ENCODE data around the gene PITHD1. TPM values are rescaled to one million over a fixed set of nuclear protein-coding genes. Genes with fewer than 3 reads are reported as not detected.
A peak's percentile ranks its signal among the peaks of the same experiment; 100 is the strongest.
"Not testable (repeated sequence)": the region's sequence is repeated elsewhere in the genome, so short reads cannot be mapped to it uniquely, and the experiment has no call there.

Gene PITHD1
- 43.8 TPM for total RNA-seq
- long read RNA-seq, transcript PITHD1-201 (6 exons, 1,603 nt) = major isoform, 67 of 73 reads
- long read RNA-seq, partial matches to known transcripts = 1 of 73 reads
- long read RNA-seq, other reads (novel, unspliced or antisense) = 5 of 73 reads

GRCh38 chr1:23777979-23778814, at the start of gene PITHD1:
PITHD1 (plus strand) TSS chr1:23778418; CDS start chr1:23778516, 98 bp downstream.
- intact Hi-C loops (cut with DNase I) = no loop called here
- DNase-seq (peak; percentile 90), ATAC-seq (ENCODE audit: poor library complexity) (peak; percentile 93)

GRCh38 chr1:23732363-23733224, 45.6 kb upstream of the PITHD1 start:
- no peak for ATAC-seq (ENCODE audit: poor library complexity)
- intact Hi-C loops (cut with DNase I) = no loop called here
- no peak for DNase-seq

- intact Hi-C loops (cut with DNase I); ATAC-seq (ENCODE audit: poor library complexity); DNase-seq: not testable (repeated sequence)
Measured at GRCh38 chr1:23733281-23733680, 44.9 kb upstream of the PITHD1 start.

DNA sequence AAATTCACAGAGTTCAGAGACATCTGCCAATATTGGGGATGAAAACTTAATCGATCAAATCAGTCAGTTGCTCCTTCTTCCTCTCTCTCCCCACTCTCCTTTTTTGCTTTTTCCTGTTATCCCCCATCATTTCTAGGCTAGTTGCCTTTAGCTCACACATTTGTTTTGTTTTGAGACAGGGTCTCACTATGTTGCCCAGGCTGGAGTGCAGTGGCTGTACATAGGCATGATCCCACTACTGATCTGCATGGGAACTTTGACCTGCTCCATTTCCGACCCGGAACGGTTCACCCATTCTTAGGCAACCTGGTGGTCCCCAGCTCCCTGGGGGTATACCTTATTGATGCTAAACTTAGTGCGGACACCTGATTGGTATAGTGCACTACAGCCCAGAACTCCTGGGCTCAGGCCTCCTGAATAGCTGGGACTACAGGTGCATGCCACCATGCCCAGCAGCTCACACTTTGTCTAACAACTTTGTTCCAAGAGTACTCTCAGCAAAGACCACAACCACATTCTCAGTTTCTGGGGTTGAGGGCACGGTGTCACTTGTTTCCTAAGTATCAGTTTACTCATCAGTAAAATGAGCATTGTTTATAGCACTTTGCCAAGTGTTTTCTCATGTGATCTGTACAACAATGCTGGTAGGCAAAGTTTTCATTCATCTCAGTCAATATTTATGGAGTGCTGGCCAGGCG, 41.6 kb upstream of the PITHD1 start:
- DNase-seq = no peak
- ATAC-seq (ENCODE audit: poor library complexity) = no peak
- intact Hi-C loops (cut with DNase I) = no loop called here

DNA sequence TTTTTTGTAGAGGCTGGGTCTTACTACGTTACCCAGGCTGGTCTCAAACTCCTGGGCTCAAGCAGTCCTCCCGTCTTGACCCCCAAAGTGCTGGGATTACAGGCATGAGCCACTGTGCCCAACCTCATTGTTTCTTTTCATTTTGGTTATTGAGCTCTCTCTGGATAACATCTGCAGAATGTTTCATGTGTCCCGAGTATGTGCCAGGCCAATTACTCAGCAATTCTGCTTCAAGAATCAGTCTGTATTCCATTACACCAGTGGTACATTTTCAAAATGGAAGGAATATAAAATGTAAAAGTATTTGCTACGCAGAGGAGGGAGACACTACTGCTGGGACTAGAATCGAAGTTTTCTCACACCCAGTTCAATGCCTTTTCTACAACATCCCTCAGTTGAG, 36.6 kb upstream of the PITHD1 start:
- DNase-seq = no peak
- intact Hi-C loops (cut with DNase I) = loop anchor here (10.0 kb wide), 1 partner anchor 47 kb away; the partner anchor contains the start of gene RPL11

DNA sequence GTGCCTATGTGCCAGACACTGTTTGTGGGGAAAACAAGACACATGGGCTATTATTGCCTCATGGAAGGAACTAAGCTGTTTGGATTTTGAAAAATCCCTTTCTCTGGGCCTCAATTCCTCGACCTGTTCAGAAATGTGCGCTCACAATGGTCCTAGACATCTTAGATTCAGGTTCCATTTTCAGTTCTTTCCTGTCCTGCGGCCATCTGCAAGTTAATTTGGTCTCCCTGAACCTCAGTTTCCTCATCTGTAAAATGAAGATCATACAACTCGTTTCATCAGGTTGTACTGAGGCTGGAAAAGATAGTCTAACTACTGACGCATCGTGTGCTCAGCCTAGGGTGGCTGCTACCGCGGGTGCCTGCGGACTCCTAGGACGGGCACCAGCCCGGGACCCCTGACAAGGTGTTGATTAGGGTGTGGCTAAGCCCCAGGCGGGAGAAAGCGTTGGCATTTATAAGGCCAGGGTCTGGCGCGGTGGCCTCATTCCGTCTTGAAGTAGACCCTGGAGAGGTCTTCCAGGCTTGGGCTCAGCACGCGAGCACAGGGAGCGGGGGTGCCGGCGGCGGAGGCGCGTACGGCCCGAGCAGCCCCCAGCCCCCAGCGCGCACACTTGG, 35.4 kb upstream of the PITHD1 start:
- intact Hi-C loops (cut with DNase I) = loop anchor here (10.0 kb wide), 1 partner anchor 48 kb away; the partner anchor contains the start of gene RPL11
- DNase-seq = peak; percentile 57
- peak; percentile 14 for ATAC-seq (ENCODE audit: poor library complexity)

More for the DNA sequence above, 36.6 kb upstream of the PITHD1 start:
- ATAC-seq (ENCODE audit: poor library complexity) = no peak

DNA sequence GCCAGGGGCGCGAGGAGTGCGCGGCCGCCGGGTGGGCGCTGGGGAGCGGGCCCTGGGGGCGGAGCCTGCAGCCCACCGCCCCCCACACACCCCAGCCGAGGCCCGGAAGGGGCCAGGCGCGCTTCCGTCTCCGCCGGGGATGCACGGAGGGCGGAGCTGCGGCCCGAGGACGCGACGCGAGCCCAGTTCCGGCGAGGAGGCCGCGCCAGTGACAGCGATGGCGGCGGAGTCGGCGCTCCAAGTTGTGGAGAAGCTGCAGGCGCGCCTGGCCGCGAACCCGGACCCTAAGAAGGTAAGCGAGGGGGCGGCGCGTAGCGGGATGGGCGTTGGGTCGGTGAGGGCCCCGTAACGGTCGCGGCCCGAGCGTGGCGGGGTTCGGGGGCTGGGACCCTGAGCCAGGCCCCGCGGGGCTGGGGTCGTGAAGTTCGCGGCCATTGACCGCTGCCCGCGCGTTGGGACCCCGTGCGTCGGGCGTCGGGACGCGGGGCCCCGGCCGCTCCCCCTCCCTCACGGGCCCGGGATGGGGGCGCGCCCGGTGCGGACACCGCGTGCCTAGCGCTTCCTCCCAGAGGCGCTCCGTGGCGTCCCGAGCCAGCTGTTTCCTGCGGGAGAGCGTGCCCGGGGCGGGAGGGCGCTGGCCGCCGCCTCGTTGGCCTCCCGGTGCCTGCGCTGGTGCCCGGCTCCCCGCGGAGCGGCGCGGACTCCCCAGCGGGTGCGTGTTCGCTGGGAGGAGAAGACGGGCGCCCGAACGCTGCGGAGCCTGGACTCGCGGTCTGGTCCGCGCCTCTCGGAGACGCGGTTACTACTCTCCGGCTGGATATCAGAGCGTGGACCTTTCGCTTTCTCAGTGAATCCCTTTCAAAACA, 34.7 kb upstream of the PITHD1 start, which contains the start of gene ELOA:
TSS of gene ELOA (plus strand) at position 185 of the 866 bp plus-strand sequence. CDS start at position 218, 33 bp downstream.
- ATAC-seq (ENCODE audit: poor library complexity) (peak; percentile 96), DNase-seq (peak; percentile 87)
- intact Hi-C loops (cut with DNase I) = loop anchor here (10.0 kb wide), 1 partner anchor 49 kb away; the partner anchor contains the start of gene RPL11

DNA sequence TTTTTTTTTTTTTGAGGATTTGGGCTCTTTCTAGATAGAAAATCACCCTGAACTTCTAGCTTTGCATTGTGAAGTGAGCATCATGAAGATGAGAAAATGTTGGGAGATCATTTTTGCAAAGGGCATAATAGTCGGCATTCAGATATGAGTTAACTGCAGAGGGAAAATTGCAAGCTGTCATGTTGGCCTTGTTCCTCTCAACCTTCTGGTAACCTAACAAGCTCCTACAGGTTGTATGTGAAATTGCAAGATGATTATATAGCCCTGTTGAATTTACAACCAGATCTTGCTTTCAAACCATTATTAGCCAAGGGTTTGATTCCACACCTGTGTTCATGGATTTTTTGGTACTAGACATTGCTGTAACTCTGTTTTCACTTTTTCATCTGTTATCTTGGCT, 32.7 kb upstream of the PITHD1 start:
- DNase-seq (no peak), ATAC-seq (ENCODE audit: poor library complexity) (no peak)
- intact Hi-C loops (cut with DNase I) = loop anchor here (10.0 kb wide), 1 partner anchor 51 kb away; the partner anchor contains the start of gene RPL11

GRCh38 chr1:23748016-23748415, 30.2 kb upstream of the PITHD1 start:
- intact Hi-C loops (cut with DNase I) = loop anchor here (10.0 kb wide), 1 partner anchor 53 kb away; the partner anchor contains the start of gene RPL11
- no peak for ATAC-seq (ENCODE audit: poor library complexity)
- no peak for DNase-seq

DNA sequence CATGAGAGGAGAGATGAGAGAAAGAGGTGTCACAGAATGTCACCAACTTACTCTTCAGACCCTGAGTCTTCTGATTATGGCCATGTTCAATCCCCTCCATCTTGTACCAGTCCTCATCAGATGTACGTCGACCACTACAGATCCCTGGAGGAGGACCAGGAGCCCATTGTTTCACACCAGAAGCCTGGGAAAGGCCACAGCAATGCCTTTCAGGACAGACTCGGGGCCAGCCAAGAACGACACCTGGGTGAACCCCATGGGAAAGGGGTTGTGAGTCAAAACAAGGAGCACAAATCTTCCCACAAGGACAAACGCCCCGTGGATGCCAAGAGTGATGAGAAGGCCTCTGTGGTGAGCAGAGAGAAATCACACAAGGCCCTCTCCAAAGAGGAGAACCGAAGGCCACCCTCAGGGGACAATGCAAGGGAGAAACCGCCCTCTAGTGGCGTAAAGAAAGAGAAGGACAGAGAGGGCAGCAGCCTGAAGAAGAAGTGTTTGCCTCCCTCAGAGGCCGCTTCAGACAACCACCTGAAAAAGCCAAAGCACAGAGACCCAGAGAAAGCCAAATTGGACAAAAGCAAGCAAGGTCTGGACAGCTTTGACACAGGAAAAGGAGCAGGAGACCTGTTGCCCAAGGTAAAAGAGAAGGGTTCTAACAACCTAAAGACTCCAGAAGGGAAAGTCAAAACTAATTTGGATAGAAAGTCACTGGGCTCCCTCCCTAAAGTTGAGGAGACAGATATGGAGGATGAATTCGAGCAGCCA, 27.0 kb upstream of the PITHD1 start:
- intact Hi-C loops (cut with DNase I) = no loop called here
- DNase-seq (no peak), ATAC-seq (ENCODE audit: poor library complexity) (peak; percentile 69)

- ATAC-seq (ENCODE audit: poor library complexity) (no peak), DNase-seq (no peak)
- intact Hi-C loops (cut with DNase I) = no loop called here
Measured at GRCh38 chr1:23751815-23752200, 26.4 kb upstream of the PITHD1 start.

- intact Hi-C loops (cut with DNase I) = no loop called here
- DNase-seq = no peak
- no peak for ATAC-seq (ENCODE audit: poor library complexity)
Measured at GRCh38 chr1:23752909-23753308, 25.3 kb upstream of the PITHD1 start.

DNA sequence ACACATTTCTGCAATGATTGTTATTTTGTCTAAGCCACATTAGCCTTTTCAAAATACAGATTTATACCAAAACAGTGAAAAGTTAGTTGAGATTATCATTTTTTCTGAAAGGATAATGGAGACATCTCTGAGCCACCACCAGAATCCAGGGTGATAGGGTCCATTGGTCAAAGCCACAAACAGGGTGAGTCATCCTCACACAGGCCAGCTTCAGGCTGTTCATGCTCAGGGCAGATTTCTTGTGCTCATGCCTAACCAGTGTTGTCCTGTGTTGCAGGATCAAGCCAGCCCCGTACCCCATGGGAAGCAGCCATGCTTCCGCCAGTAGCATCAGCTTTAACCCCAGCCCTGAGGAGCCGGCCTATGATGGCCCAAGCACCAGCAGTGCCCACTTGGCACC, 21.5 kb upstream of the PITHD1 start:
- intact Hi-C loops (cut with DNase I) = no loop called here
- DNase-seq = no peak
- no peak for ATAC-seq (ENCODE audit: poor library complexity)

GRCh38 chr1:23757812-23758211, 20.4 kb upstream of the PITHD1 start:
- DNase-seq = no peak
- intact Hi-C loops (cut with DNase I) = no loop called here
- no peak for ATAC-seq (ENCODE audit: poor library complexity)

- intact Hi-C loops (cut with DNase I) = no loop called here
- ATAC-seq (ENCODE audit: poor library complexity) (peak; percentile 71), DNase-seq (no peak)
Measured at GRCh38 chr1:23759277-23759676, 18.9 kb upstream of the PITHD1 start.

GRCh38 chr1:23763041-23763577, 15.1 kb upstream of the PITHD1 start:
- intact Hi-C loops (cut with DNase I) = no loop called here
- DNase-seq (no peak), ATAC-seq (ENCODE audit: poor library complexity) (no peak)
